HG03457 (cell line): ENCODE data around the gene CENPQ.

Source experiments
- ATAC-seq: cut with Tn5 transposase; IDR thresholded peaks from one replicate; pipeline ENCODE4 v1.9.1; 2021; ENCODE audit warnings: moderate number of reproducible peaks; ENCODE audit not compliant: unreplicated experiment

The CENPQ gene

DNA sequence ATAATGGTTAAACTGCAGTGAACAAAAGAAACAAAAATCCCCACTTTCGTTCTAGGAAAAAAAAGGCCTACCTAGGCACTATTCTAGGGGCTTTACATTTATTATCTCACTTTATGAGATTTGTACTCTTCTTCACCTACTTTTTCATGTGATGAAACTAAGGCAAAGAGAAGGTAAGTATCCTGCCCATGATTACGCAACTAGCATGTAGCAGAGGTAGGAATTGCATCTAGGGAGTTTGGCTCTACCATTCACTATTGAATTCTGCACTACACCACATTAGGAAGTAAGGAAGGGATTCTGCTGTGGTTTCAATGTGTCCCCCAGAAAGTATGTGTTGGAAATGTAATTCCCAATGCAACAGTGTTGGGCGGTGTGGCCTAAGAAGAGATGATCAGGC, 75.9 kb downstream of the CENPQ start:
- ATAC-seq = no peak

DNA sequence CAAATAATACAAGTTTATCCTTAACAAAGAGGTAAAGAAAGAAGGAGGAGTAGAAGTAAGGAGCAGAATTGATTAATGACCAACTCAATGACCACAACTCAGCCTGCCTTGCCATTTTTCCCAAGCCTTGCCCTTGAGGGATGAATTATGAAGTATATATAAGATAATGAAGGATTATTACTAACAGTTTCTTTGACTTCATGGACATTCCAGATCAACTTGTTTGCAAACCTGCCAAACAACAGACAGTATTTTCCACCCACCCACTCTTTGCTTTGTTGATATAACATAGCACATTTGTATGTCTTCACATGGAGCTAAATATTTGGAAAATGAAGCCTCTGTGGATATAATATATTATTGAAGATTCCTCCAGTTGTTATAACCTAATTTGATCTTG, 77.4 kb downstream of the CENPQ start:
- ATAC-seq = no peak

GRCh38 chr6:49541210-49541724, 78.1 kb downstream of the CENPQ start:
- ATAC-seq = no peak

- ATAC-seq = no peak
These were observed 78.8 kb downstream of the CENPQ start for GRCh38 chr6:49541936-49542335.
